NCI-H1417 (cell line): ENCODE results near the gene ALKBH8.
"Not testable (repeated sequence)": the region's sequence is repeated elsewhere in the genome, so short reads cannot be mapped to it uniquely, and the experiment has no call there.

Experiments
- DNase-seq, 3 experiments: peaks; one replicate each; lab custom pipeline; 2025; lab: John Stamatoyannopoulos, UW

ALKBH8 gene

DNA sequence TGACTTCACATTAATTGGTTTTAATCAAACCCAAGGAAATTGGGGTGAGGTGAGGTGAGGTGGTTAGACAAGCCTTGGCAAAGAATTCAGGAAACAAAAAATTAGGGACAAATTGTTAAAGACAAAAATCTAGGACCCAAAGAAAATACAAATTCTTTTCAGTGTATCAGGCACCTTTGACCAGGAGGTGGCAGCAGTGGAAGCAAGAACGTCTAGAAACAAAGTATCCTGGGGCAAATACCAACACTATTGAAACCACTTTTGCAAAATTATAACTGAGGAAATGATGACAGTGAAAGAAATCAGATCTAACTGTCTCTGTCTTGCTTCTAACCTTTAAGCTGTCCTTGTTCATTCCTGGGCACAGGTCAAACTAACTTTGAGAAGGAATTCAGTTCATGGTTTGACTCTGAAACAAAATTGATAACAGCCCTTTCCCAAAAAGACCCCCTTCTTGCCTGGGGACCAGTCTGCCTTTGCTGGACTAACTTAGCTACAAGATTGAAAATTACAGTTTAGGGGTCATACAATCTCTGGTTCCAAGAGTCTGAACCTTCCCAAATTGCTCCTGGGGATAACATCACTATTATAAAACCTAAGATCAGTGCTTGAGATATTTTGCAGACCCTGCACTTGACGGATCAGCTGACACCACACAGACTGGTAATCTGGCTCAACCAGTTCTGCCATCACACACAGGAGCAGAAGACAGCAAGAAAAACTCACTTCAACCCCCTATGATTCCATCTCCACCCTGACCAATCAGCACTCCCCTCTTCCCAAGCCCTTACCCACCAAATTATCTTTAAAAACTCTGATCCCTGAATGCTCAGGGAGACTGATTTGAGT, 11.2 kb upstream of the ALKBH8 start:
- DNase-seq: peak; percentile 15 to 69 (median 22)

GRCh38 chr11:107573438-107573837, 7.9 kb upstream of the ALKBH8 start:
- DNase-seq: peak in 2 of 3 experiments; percentile 19 to 32

DNA sequence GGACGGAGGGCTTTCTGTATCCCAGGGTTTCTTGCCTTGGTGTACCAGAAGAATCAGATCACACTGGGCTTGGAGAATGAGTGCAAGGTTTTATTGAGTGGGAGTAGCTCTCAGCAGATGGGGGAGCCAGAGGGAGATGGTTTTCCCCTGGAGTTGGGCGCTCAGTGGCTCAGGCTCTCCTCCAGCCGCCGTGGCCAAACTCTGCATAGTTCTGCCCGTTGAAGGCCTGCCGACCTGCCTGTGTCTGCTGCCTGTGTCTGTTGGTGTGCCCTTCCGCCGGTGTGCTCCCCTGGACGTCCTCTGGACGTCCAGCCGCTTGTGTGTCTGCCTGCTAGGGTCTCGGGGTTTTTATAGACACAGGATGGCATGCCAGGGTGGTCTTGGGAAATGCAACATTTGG, 4.5 kb upstream of the ALKBH8 start:
- no peak for DNase-seq

DNA sequence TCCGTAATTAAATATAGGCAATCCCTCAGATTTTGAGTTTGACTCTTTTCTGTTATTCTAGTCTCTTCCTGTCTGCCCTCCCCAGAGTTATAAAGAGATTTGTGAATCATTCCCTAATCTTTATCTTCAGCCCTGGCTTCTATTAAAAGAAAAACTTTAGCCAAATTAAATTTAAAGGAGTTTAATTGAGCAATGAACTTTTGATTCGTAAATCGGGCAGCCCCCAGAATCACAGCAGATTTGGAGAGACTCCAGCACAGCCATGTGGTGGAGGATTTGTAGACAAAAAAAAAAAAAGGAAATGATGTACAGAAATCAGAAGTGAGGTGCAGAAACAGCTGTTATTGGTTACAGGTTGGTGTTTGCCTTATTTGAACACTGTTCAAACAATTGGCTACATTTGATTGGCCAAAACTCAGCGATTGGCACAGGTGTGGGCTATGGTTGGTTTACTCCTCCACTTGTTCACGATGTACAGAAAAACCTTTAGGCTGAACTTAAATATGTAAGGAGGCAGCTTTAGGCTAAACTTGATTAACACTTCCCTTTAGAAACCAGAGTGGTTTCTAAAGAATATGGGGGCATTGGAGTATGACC, 2.3 kb upstream of the ALKBH8 start:
- DNase-seq: no peak

GRCh38 chr11:107566569-107566968, 1.0 kb upstream of the ALKBH8 start:
- DNase-seq: no peak

DNA sequence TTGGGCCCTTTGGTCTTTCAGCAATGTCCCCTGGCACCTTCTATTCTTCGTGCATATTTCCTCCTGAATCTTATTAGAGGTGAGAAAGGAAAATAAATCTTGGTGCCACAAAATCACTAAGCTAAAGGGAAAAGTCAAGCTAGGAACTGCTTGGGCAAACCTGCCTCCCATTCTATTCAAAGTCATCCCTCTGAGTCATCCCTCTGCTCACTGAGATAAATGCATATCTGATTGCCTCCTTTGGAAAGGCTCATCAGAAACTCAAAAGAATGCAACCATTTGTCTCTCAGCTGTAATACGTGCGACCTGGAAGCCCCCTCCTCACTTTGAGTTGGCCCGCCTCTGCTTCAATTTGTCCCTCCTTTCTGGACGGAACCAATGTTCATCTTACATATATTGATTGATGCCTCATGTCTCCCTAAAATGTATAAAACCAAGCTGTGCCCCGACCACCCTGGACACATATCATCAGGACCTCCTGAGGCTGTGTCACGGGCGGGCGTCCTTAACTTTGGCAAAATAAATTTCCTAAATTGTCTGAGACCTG, 493 bp upstream of the ALKBH8 start:
- DNase-seq: not testable (repeated sequence)

DNA sequence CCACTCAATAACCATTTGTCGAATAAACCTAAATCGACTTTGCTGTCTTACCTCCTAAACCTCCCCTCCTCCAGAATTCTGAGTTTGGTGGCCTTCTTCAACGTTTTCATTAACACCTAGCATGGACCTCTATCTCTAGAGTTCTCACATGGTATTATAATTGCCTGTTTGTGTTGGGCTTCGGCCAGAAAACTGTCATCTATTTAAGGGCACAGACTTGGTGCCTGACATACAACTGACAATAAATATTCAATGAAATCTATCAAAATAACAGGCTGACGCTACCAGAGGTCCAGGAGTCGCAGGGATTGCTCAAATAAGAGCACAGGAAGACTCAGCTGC, 687 bp downstream of the ALKBH8 start:
- DNase-seq: peak in 1 of 3 experiments; percentile 90

- peak in 2 of 3 experiments; percentile 27 to 72 for DNase-seq
These were observed 1.8 kb downstream of the ALKBH8 start for GRCh38 chr11:107563702-107564101.

DNA sequence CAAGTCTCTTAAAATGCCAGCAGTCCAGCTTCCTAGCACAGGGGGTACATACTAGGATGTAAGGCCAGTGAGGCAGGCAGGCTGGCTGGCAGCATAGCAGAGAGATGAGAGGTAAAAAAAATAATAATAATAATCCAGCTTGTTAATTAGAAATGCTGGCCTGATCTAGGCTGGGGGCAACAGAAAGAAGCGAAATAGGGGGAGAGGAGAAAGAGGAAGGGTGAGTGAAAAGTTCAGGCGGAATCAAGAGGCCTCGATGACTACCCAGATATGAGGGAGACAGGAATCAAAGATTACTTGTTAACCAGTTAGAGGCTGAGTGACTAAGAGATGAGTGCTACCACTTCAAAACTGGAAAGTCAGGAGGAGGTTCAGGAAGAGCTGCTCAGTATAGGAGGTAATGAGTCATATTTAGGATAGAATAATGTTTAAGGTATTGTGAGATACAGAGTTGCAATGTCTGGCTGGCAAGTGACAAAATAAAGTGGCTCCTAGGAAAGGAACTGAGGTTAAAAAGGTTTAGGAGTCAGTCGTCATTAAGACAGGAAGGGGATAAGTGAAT, 2.8 kb downstream of the ALKBH8 start:
- no peak for DNase-seq

- no peak for DNase-seq
These were observed 3.8 kb downstream of the ALKBH8 start for GRCh38 chr11:107561688-107562087.

DNA sequence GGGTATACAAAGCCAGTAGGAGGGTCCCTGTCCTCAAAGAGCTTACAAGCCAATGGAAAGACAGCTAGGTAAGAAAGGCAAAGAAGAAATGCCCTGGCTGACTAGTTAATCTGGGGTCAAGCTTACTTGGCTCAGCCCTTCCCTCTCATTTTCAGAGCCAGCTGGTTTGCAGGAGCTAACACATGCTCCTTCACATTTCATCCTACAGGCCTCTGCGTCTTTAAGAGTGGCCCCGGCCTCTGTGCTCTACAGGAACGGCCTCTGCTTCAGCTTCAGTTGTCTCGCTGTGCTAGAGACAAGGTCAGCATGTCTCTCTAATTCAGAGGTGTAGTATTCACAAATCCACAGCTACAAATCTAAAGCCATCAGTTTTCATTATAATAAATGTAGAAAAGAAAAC, 15.2 kb downstream of the ALKBH8 start:
- DNase-seq: no peak

DNA sequence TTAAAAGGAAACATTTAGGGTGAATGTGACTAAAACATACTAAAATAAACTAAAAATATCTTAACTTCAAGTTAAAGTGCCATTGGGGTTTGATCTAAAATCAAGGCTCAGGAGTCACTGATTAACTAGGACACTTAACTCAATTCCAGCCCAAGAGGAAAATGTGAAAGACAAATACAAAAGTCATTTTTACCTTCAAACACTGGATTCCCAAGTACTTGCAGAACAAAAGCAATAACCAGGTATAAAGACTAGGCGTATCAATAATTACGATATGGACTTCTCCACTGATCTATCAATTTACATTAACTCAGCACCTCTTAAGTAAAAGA, 15.6 kb downstream of the ALKBH8 start:
- no peak for DNase-seq

GRCh38 chr11:107549253-107549953, 16.1 kb downstream of the ALKBH8 start:
- DNase-seq: peak in 2 of 3 experiments; percentile 24 to 64

- DNase-seq: no peak
These were observed 17.6 kb downstream of the ALKBH8 start for GRCh38 chr11:107547961-107548360.

DNA sequence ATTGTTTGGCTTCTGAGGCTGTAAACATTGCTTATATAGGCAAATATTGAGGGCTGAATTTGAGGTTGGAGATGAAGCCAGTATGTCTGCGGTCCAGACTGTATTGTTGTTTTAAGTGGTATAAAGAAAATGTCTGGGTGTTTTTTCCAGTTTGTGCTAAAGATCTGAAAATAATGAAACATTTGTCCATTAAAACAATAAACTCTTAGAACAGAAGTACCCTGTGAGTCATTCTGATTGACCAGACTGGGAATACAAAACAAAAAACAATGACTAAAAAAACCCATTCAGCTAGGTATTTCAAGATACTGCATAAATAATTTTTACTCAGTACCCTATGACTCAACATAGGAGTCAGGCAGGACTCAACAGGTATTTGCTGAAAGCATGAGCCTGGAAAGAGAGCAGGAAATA, 20.4 kb downstream of the ALKBH8 start:
- no peak for DNase-seq

DNA sequence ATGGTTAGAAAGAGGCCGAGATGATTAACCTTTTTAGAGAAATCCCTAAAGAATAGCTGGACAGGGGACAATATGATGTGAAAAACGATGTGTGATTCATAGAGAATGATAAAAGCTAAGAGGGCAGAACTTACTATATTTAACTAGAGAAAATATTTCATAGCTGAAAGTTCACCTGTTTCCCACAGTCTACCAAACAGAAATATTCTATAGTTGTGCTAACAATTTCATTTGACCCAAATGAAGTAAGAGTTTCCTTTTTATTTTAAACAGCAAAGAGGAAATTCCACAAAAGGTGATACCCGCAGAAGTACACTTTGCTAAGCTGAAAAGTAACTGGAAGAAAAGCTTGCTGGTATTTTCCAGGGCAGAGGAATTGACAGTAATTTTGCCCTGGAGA, 26.7 kb downstream of the ALKBH8 start:
- DNase-seq: no peak

DNA sequence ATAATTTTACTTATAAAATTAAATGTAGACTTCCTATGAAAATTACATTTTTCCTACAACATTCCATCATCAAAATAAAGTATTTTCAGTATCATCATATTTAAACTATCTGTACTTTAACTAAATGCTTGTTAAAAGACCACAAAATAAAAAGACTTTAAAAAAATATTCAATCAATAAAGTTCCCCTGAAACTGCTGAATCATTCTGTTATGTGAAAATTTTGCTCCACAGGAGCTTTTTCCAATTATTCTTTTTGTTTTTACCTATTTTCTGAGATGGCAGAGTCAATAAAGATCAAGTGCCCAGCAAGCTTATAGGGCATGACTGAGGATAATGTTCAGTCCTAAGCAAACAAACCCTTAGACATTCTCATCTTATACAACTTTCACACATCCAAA, 27.3 kb downstream of the ALKBH8 start:
- peak in 1 of 3 experiments; percentile 25 for DNase-seq

DNA sequence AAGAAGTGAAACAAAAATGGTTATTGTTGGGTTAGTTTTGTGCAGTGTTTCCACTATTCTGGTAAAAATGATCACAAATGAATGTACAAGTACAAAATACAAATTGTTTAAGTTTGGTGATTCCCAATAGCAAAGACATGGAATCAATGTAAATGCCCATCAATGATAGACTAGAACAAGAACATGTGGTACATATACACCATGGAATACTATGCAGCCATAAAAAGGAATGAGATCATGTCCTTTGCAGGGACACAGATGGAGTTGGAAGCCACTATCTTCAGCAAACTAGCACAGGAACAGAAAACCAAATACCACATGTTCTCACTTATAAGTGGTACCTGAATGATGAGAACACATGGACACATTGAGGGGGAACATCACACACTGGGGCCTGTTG, 28.4 kb downstream of the ALKBH8 start:
- DNase-seq: not testable (repeated sequence)

GRCh38 chr11:107526197-107526596, 39.3 kb downstream of the ALKBH8 start:
- DNase-seq: no peak

DNA sequence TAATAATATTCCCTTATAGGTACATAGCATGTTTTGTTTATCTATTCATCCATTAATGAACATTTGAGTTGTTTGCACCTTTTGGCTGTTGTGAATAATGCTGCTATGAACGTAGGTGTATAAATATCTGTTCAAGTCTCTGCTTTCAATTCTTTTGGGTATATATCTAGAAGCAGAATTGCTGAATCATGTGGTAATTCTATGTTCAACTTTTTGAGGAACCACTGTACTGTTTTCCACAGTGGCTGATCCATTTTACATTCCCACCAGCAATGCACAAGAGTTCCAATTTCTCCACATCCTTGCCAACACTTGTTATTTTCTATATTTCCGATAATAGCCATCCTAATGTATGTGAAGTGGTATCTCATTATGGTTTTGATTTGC, 56.7 kb downstream of the ALKBH8 start:
- no peak for DNase-seq

DNA sequence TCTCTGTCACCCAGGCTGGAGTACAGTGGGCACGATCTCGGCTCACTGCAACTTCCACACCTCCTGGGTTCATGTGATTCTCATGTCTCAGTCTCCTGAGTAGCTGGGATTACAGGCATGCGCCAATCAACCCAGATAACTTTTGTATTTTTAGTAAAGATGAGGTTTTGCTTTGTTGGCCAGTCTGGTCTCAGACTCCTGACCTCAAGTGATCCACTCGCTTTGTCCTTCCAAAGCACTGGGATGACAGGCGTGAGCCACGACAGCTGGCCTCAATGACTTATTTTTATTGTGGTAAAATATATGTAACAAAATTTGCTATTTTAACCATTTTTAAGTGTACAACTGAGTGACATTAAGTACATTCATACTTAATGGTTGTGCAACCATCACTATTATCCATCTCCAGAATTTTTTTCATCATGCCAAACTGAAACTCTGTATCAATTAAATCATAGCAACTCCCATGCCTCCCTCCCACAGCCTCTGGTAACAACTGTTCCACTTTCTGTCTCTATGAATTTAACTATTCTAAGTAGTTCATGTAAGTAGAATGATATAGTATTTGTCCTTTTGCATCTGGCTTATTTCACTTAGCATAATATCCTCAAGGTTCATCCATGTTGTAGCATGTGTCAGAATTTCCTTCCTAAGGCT, 57.2 kb downstream of the ALKBH8 start:
- no peak for DNase-seq

DNA sequence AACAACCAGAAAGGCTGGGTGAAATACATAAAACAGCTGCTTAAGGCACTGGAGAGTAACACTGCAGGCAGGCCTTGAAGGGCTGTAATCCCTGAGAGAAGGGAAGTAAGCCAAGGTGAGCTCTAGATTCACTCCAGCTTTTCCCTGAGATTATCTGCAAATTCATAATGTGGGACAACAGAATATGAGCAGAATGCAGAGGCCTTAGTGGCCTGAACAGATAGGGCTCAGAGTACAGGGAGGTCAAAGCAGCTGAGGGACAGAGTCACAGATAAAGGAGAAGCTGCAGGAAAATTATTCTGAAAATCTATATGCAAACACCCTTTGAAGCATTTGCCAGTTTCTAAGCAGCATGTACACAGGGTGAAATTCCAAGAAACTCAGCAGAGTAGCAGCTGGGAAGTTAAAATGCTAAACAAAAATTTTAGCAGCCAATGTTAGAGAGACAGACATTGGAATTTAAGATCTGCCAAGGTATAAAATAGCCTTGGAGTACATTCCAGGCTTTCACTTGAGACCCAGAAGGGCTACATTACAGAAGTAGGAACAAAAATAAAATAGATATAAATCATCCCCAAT, 59.8 kb downstream of the ALKBH8 start:
- DNase-seq: no peak
